A549 (cell line): ENCODE data around the gene TXNDC2. TPM values are rescaled to one million over a fixed set of nuclear protein-coding genes. Genes with fewer than 3 reads are reported as not detected.

ENCODE experiments used
- ATAC-seq, 2 experiments: fragments of 200-7000 bp in 1 of 2; fragments of >200 bp in 1 of 2; cut with Nextera tagmentation in 1 of 2; cut with Tn5 transposase in 1 of 2; 3 replicates each; pipeline versions ENCODE4 v1.8.0 to v1.9.1; 2018 to 2020; ENCODE audit warnings: mild to moderate bottlenecking in 1 of 2, moderate library complexity in 1 of 2
- CTCF ChIA-PET: fragments of 300-600 bp; sonication (Branson Sonifier 250); formaldehyde crosslinking; extraction: SDS; loops from one replicate; lab custom pipeline; 2021; ENCODE audit warnings: antibody characterized with exemption, inconsistent platforms; lab: Yijun Ruan, JAX
- POLR2A ChIA-PET: fragments of 350-600 bp; formaldehyde crosslinking; extraction: SDS; loops from one replicate; lab custom pipeline; 2021; ENCODE audit warnings: antibody characterized with exemption, inconsistent platforms; lab: Yijun Ruan, JAX
- DNase-seq, 2 experiments: peaks; one replicate each; pipeline versions ENCODE4 v3.0.0 to v3.0.0-alpha.2; 2011 to 2016; ENCODE audit warnings: low read depth in 1 of 2, low spot score in 1 of 2
- FAIRE-seq: peaks from 2 replicates; lab custom pipeline; 2011; peaks lifted over from hg19 to GRCh38; lab: Jason Lieb, UNC
- H3K27ac ChIP-seq, 2 experiments: fragments of >200 bp; sonication (Bioruptor Twin); formaldehyde crosslinking; 3 replicates each; pipeline ENCODE4 v1.5.1; 2016 to 2017
- H3K4me1 ChIP-seq: fragments of >200 bp; sonication (Bioruptor Twin); formaldehyde crosslinking; 3 replicates; pipeline ENCODE4 v1.6.1; 2016
- H3K4me2 ChIP-seq: fragments of >200 bp; sonication (Bioruptor Twin); formaldehyde crosslinking; 3 replicates; pipeline ENCODE4 v1.6.1; 2016
- H3K4me3 ChIP-seq: fragments of >200 bp; sonication (Bioruptor Twin); formaldehyde crosslinking; 3 replicates; pipeline ENCODE4 v1.5.1; 2016
- H3K9me3 ChIP-seq: fragments of >200 bp; sonication (Bioruptor Twin); formaldehyde crosslinking; 3 replicates; pipeline ENCODE4 v1.6.1; 2016
- ATOH8 ChIP-seq: fragments of 250-450 bp; sonication (Bioruptor Pico); IDR thresholded peaks from 2 replicates; pipeline ENCODE4 v1.5.0; 2020; ENCODE audit warnings: low read depth, mild to moderate bottlenecking, moderate library complexity
- CHD2 ChIP-seq: fragments of 150-350 bp; IDR thresholded peaks from 2 replicates; pipeline ENCODE4 v1.6.1; 2014; ENCODE audit warnings: low read length; ENCODE audit not compliant: partially characterized antibody
- EHF ChIP-seq: fragments of 250-450 bp; sonication (Bioruptor Pico); IDR thresholded peaks from 2 replicates; pipeline ENCODE4 v1.5.0; 2020; ENCODE audit warnings: mild to moderate bottlenecking
- ESRRA ChIP-seq: fragments of 150-350 bp; IDR thresholded peaks from 2 replicates; pipeline ENCODE4 v1.6.1; 2014; ENCODE audit warnings: mild to moderate bottlenecking, low read length, borderline replicate concordance
- FOSL2 ChIP-seq, 2 experiments: fragments of 450-650 bp in 1 of 2; fragments of >200 bp in 1 of 2; sonication (Bioruptor Twin) in 1 of 2; formaldehyde crosslinking; IDR thresholded peaks; 2 replicates each; pipeline versions ENCODE4 v1.5.0 to v1.6.1; 2016 to 2020; ENCODE audit warnings: mild to moderate bottlenecking in 1 of 2, moderate library complexity in 1 of 2
- HES2 ChIP-seq: fragments of >200 bp; sonication (Bioruptor Twin); formaldehyde crosslinking; IDR thresholded peaks from 2 replicates; pipeline ENCODE4 v1.6.1; 2016
- HEYL ChIP-seq: fragments of 250-450 bp; sonication (Bioruptor Pico); IDR thresholded peaks from 2 replicates; pipeline ENCODE4 v1.8.0; 2021; ENCODE audit warnings: mild to moderate bottlenecking, moderate library complexity
- HOXA7 ChIP-seq: fragments of 250-450 bp; sonication (Bioruptor Pico); IDR thresholded peaks from 2 replicates; pipeline ENCODE4 v1.5.0; 2020; ENCODE audit warnings: mild to moderate bottlenecking, moderate library complexity
- JUN ChIP-seq, 2 experiments: fragments of >200 bp; sonication (Bioruptor Twin); formaldehyde crosslinking; IDR thresholded peaks; 2 replicates in 1 of 2; 3 replicates in 1 of 2; pipeline ENCODE4 v1.6.1; 2016 to 2017
- KDM1A ChIP-seq: fragments of 200-600 bp; sonication (generic); IDR thresholded peaks from 2 replicates; pipeline ENCODE4 v1.6.1; 2016; ENCODE audit warnings: low read depth, mild to moderate bottlenecking
- KDM5A ChIP-seq: fragments of 200-600 bp; sonication (generic); IDR thresholded peaks from 2 replicates; pipeline ENCODE4 v1.6.1; 2016; ENCODE audit warnings: antibody characterized with exemption, mild to moderate bottlenecking
- MAFK ChIP-seq: fragments of 450-650 bp; IDR thresholded peaks from 2 replicates; pipeline ENCODE4 v1.6.1; 2014; ENCODE audit not compliant: partially characterized antibody
- MYC ChIP-seq: IDR thresholded peaks from 2 replicates; pipeline ENCODE4 v1.6.1; 2012; ENCODE audit warnings: mild to moderate bottlenecking, inconsistent platforms, low read length, improper control_type of control experiment, borderline replicate concordance
- NFE2L2 ChIP-seq: fragments of 150-350 bp; conservative IDR thresholded peaks from 2 replicates; pipeline ENCODE4 v1.6.1; 2014; ENCODE audit warnings: low read length
- NPAS2 ChIP-seq: fragments of 250-450 bp; sonication (Bioruptor Pico); IDR thresholded peaks from 2 replicates; pipeline ENCODE4 v1.8.0; 2022; ENCODE audit warnings: mild to moderate bottlenecking, moderate library complexity, borderline replicate concordance
- PHF8 ChIP-seq: fragments of 200-600 bp; sonication (generic); IDR thresholded peaks from 2 replicates; pipeline ENCODE4 v1.6.1; 2016; ENCODE audit warnings: low read depth, mild to moderate bottlenecking, antibody characterized with exemption, moderate library complexity, borderline replicate concordance
- POLR2A ChIP-seq: IDR thresholded peaks from 2 replicates; pipeline ENCODE4 v1.6.1; 2012; ENCODE audit warnings: mild to moderate bottlenecking, low read length
- RAD21 ChIP-seq, 2 experiments: fragments of >200 bp in 1 of 2; sonication (Bioruptor Twin) in 1 of 2; formaldehyde crosslinking in 1 of 2; IDR thresholded peaks in 1 of 2; conservative IDR thresholded peaks in 1 of 2; 2 replicates in 1 of 2; 3 replicates in 1 of 2; pipeline ENCODE4 v1.6.1; 2012 to 2018; ENCODE audit warnings: inconsistent platforms in 1 of 2
- RARB ChIP-seq: fragments of 250-450 bp; sonication (Bioruptor Pico); IDR thresholded peaks from 2 replicates; pipeline ENCODE4 v1.8.0; 2021; ENCODE audit warnings: mild to moderate bottlenecking, moderate library complexity
- RCOR1 ChIP-seq: fragments of 150-350 bp; IDR thresholded peaks from 2 replicates; pipeline ENCODE4 v1.6.1; 2014; ENCODE audit warnings: antibody characterized with exemption, low read length, low read depth
- REST ChIP-seq: fragments of 200-600 bp; sonication (generic); IDR thresholded peaks from 2 replicates; pipeline ENCODE4 v1.6.1; 2016; ENCODE audit warnings: antibody characterized with exemption, mild to moderate bottlenecking, moderate library complexity
- RNF2 ChIP-seq: fragments of 200-600 bp; sonication (generic); IDR thresholded peaks from 2 replicates; pipeline ENCODE4 v1.6.1; 2016; ENCODE audit warnings: low read depth, mild to moderate bottlenecking, antibody characterized with exemption, moderate library complexity, borderline replicate concordance
- SREBF2 ChIP-seq: fragments of 450-650 bp; IDR thresholded peaks from 2 replicates; pipeline ENCODE4 v1.6.1; 2014; ENCODE audit warnings: mild to moderate bottlenecking, moderate library complexity
- ZNF302 ChIP-seq: fragments of 250-450 bp; sonication (Bioruptor Pico); IDR thresholded peaks from 2 replicates; pipeline ENCODE4 v1.9.0; 2021; ENCODE audit warnings: inconsistent platforms, mild to moderate bottlenecking, moderate library complexity
- WGBS: methylation state at CpG from one replicate; pipeline ENCODE4 v1.1.6; 2017; ENCODE audit errors: missing lambda C conversion rate; 5-methylcytosine and 5-hydroxymethylcytosine counted together
- polyA plus RNA-seq, 4 experiments: library from polyadenylated mRNA; depleted of rRNA in 3 of 4; stranded (reverse); fragments of >200 nt; fragmentation: RNase III in 1 of 4; extraction: RNeasy Plus Mini Kit Qiagen cat#74134 plus additional on column Dnase treatment in 1 of 4; gene quantifications; 2 replicates in 3 of 4; 3 replicates in 1 of 4; pipeline ENCODE4 v1.2.3, GENCODE V29; 2011 to 2017
- TF ChIP-seq, protein P1 (sequence below): fragments of >200 bp; sonication (Bioruptor Twin); formaldehyde crosslinking; IDR thresholded peaks from 3 replicates; pipeline ENCODE4 v1.6.1; 2016
- TF ChIP-seq, protein P2 (sequence below): IDR thresholded peaks from 2 replicates; pipeline ENCODE4 v1.6.1; 2012; ENCODE audit warnings: low read depth, borderline replicate concordance
- TF ChIP-seq, protein P3 (sequence below): fragments of >200 bp; sonication (Bioruptor Twin); formaldehyde crosslinking; IDR thresholded peaks from 3 replicates; pipeline ENCODE4 v1.5.1; 2016

Gene TXNDC2
- polyA plus RNA-seq, 2 of the 4 experiments (the other 2 are of a cell fraction): 0.06 to 0.16 TPM

- 80% methylated on average over 4 of the region's 4 CpGs for WGBS
- ChIA-PET CTCF (interaction anchor here (1.0 kb wide), 1 partner anchor 10 kb away, joined by 3 read pairs; no protein-coding TSS in a partner anchor), POLR2A (no interaction called here)
- TF ChIP-seq ESRRA (no peak), HOXA7 (CRISPR knock-in tag) (no peak), JUN (IDR thresholded peaks at IDR 0.05) (no peak), HES2 (no peak), NPAS2 (CRISPR knock-in tag) (no peak), KDM1A (no peak), RAD21 (conservative IDR thresholded peaks at IDR 0.05 in 1 of 2, IDR thresholded peaks at IDR 0.05 in 1 of 2) (no peak), SREBF2 (no peak), RCOR1 (no peak), CHD2 (no peak), POLR2A (no peak), RARB (CRISPR knock-in tag) (no peak), RNF2 (no peak)
- TF ChIP-seq, protein P1, sequence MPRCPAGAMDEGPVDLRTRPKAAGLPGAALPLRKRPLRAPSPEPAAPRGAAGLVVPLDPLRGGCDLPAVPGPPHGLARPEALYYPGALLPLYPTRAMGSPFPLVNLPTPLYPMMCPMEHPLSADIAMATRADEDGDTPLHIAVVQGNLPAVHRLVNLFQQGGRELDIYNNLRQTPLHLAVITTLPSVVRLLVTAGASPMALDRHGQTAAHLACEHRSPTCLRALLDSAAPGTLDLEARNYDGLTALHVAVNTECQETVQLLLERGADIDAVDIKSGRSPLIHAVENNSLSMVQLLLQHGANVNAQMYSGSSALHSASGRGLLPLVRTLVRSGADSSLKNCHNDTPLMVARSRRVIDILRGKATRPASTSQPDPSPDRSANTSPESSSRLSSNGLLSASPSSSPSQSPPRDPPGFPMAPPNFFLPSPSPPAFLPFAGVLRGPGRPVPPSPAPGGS: no peak
- Histone ChIP-seq H3K4me3 (no peak overlapping the region), H3K4me1 (no peaks in the 10 kb centered on the region), H3K27ac (no peak overlapping the region), H3K9me3 (peaks cover 21% of the 10 kb centered on the region), H3K4me2 (no peak overlapping the region)
- no peak for ATAC-seq
- no peak for FAIRE-seq
- DNase-seq: no peak
Measured at GRCh38 chr18:9861933-9862332, 23.8 kb upstream of the TXNDC2 start.

GRCh38 chr18:9862686-9863085 lies 23.1 kb upstream of the TXNDC2 start:
- Histone ChIP-seq H3K4me2 (no peak overlapping the region), H3K4me3 (no peak overlapping the region), H3K9me3 (peaks cover 27% of the 10 kb centered on the region), H3K4me1 (no peaks in the 10 kb centered on the region), H3K27ac (no peak overlapping the region)
- FAIRE-seq (no peak), ATAC-seq (no peak), DNase-seq (no peak)
- POLR2A ChIA-PET: no interaction called here
- 65% methylated on average over 3 of the region's 3 CpGs for WGBS
- TF ChIP-seq RARB (CRISPR knock-in tag) (no peak), NFE2L2 (no peak), KDM5A (no peak), REST (no peak), EHF (no peak), MYC (no peak), ESRRA (no peak), HEYL (CRISPR knock-in tag) (no peak), KDM1A (no peak), FOSL2 (IDR thresholded peaks at IDR 0.05) (no peak), FOSL2 (CRISPR knock-in tag; IDR thresholded peaks at IDR 0.05) (no peak), ZNF302 (no peak), RAD21 (conservative IDR thresholded peaks at IDR 0.05 in 1 of 2, IDR thresholded peaks at IDR 0.05 in 1 of 2) (no peak), MAFK (no peak), ATOH8 (no peak), PHF8 (no peak), RCOR1 (no peak)
- TF ChIP-seq, protein P2, sequence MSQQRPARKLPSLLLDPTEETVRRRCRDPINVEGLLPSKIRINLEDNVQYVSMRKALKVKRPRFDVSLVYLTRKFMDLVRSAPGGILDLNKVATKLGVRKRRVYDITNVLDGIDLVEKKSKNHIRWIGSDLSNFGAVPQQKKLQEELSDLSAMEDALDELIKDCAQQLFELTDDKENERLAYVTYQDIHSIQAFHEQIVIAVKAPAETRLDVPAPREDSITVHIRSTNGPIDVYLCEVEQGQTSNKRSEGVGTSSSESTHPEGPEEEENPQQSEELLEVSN: no peak
- TF ChIP-seq, protein P3, sequence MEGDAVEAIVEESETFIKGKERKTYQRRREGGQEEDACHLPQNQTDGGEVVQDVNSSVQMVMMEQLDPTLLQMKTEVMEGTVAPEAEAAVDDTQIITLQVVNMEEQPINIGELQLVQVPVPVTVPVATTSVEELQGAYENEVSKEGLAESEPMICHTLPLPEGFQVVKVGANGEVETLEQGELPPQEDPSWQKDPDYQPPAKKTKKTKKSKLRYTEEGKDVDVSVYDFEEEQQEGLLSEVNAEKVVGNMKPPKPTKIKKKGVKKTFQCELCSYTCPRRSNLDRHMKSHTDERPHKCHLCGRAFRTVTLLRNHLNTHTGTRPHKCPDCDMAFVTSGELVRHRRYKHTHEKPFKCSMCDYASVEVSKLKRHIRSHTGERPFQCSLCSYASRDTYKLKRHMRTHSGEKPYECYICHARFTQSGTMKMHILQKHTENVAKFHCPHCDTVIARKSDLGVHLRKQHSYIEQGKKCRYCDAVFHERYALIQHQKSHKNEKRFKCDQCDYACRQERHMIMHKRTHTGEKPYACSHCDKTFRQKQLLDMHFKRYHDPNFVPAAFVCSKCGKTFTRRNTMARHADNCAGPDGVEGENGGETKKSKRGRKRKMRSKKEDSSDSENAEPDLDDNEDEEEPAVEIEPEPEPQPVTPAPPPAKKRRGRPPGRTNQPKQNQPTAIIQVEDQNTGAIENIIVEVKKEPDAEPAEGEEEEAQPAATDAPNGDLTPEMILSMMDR: no peak
- CTCF ChIA-PET: interaction anchor here (1.0 kb wide), 1 partner anchor 11 kb away, joined by 3 read pairs; no protein-coding TSS in a partner anchor
